GM23248 (cell line): ENCODE data around the gene PTPRS.

Experiments
- EZH2 ChIP-seq: fragments of 200-600 bp; sonication (generic); IDR thresholded peaks from 2 replicates; pipeline ENCODE4 v1.6.1; 2018; ENCODE audit warnings: antibody characterized with exemption, mild to moderate bottlenecking; ENCODE audit not compliant: insufficient read depth, poor library complexity, severe bottlenecking
- EZH2phosphoT487 ChIP-seq: fragments of 200-600 bp; sonication (generic); IDR thresholded peaks from 2 replicates; pipeline ENCODE4 v1.6.1; 2018; ENCODE audit warnings: antibody characterized with exemption, moderate library complexity, mild to moderate bottlenecking, low read depth; ENCODE audit not compliant: insufficient read depth

DNA sequence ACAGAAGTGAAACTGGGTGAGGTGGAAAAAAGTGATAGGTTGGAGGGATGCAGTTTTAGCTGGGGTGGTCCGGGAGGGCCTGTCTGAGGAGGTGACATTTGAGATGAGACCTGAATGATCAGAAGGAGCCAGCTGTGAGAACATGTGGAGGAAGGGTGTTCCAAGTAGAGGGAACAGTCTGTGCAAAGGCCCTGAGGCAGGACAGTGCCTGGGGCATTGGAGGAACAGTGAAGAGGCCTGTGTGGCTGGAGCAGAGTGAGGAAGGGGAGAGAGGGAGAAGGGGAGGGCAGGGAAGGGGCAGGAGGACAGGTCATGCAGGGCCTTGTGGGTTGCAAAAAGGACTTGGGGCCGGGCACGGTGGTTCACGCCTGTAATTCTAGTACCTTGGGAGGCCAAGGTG lies 36.3 kb upstream of the PTPRS start:
- TF ChIP-seq EZH2phosphoT487 (no peak), EZH2 (no peak)
